Endodermal cell (in vitro differentiated cells): ENCODE results near the gene KRT1. TPM values are rescaled to one million over a fixed set of nuclear protein-coding genes. Genes with fewer than 3 reads are reported as not detected.
A peak's percentile ranks its signal among the peaks of the same experiment; 100 is the strongest.

ENCODE experiments used
- DNase-seq: peaks from one replicate; pipeline ENCODE4 v3.0.0-alpha.2; 2017
- H3K27ac ChIP-seq: 2 replicates; pipeline ENCODE4 v1.5.1; 2013; ENCODE audit warnings: mild to moderate bottlenecking, low read depth, low read length, moderate library complexity
- H3K27me3 ChIP-seq: 2 replicates; pipeline ENCODE4 v1.6.1; 2013; ENCODE audit warnings: mild to moderate bottlenecking, low read length, moderate library complexity; ENCODE audit not compliant: insufficient read depth, control insufficient read depth, poor library complexity, severe bottlenecking
- H3K36me3 ChIP-seq: 2 replicates; pipeline ENCODE4 v1.7.0; 2013; ENCODE audit warnings: mild to moderate bottlenecking, low read length, moderate library complexity; ENCODE audit not compliant: control insufficient read depth, insufficient read depth
- H3K4me1 ChIP-seq: one replicate; pipeline ENCODE4 v1.7.0; 2013; ENCODE audit warnings: low read length; ENCODE audit not compliant: control insufficient read depth, insufficient read depth
- H3K4me3 ChIP-seq: 2 replicates; pipeline ENCODE4 v1.5.1; 2013; ENCODE audit warnings: mild to moderate bottlenecking, low read length, moderate library complexity
- H3K9ac ChIP-seq: 2 replicates; pipeline ENCODE4 v1.6.1; 2013; ENCODE audit warnings: mild to moderate bottlenecking, low read length, moderate library complexity; ENCODE audit not compliant: poor library complexity, severe bottlenecking; ENCODE audit errors: extremely low read depth
- H3K9me3 ChIP-seq: 2 replicates; pipeline ENCODE4 v1.6.1; 2013; ENCODE audit warnings: mild to moderate bottlenecking, low read length, moderate library complexity; ENCODE audit not compliant: control insufficient read depth
- H3K27ac Mint-ChIP-seq: 2 replicates; pipeline ENCODE4 v1.8.0; 2020; ENCODE audit warnings: mixed read lengths
- H3K27me3 Mint-ChIP-seq: 2 replicates; pipeline ENCODE4 v1.8.0; 2021; ENCODE audit warnings: mild to moderate bottlenecking, mixed read lengths; ENCODE audit not compliant: insufficient read depth
- H3K36me3 Mint-ChIP-seq: 2 replicates; pipeline ENCODE4 v1.8.0; 2020; ENCODE audit warnings: low read depth, mixed read lengths
- H3K4me1 Mint-ChIP-seq: 2 replicates; pipeline ENCODE4 v1.8.0; 2020; ENCODE audit warnings: mixed read lengths
- H3K4me3 Mint-ChIP-seq: 2 replicates; pipeline ENCODE4 v1.8.0; 2020; ENCODE audit warnings: mild to moderate bottlenecking, moderate library complexity, mixed read lengths
- H3K9me3 Mint-ChIP-seq: 2 replicates; pipeline ENCODE4 v1.8.0; 2020; ENCODE audit warnings: mild to moderate bottlenecking, mixed read lengths
- WGBS, 2 experiments: methylation state at CpG; one replicate each; pipeline versions ENCODE4 v1.1.5 to v1.1.7; 2013; ENCODE audit warnings: missing lambda C conversion rate in 2 of 2, mixed read lengths in 1 of 2; ENCODE audit not compliant: insufficient coverage in 1 of 2, insufficient read length in 1 of 2; 5-methylcytosine and 5-hydroxymethylcytosine counted together
- total RNA-seq, 2 donors: library from RNA; stranded (reverse); fragmentation: NEBNext Ultra II Directional in 1 of 2; extraction: Animal tissue kit (Norgen Biotek cat#: 25700) in 1 of 2; gene quantifications; 2 replicates in 1 of 2; 3 replicates in 1 of 2; pipeline ENCODE4 v1.2.1, GENCODE V29; 2021
- TF ChIP-seq, protein P1 (sequence below): fragments of 200-600 bp; sonication (generic); conservative IDR thresholded peaks from 2 replicates; pipeline ENCODE4 v1.5.0; 2021; ENCODE audit warnings: antibody characterized with exemption, mild to moderate bottlenecking

KRT1 gene
- total RNA-seq, 2 donors from 2014 or later: not detected

DNA sequence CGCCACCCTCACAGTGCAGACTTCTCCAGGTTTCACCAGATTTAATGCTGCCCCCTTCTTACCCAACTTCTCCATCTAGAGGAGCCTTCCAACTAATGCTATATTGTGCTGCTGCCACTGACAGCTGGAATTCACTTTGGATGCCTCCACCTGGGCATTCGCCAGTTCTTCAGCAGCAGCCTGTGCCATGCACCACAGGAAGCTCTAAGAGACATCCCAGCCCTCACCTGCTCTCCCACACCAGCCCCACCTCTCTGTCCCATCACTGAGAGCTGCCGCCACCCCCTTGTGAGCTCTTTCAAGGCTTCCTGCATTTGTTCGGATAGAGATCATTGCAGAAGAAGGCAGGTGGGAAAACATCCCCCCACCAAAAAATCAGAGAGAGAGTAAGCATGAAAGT, 23.6 kb downstream of the KRT1 start:
- no peak for DNase-seq
- Mint-ChIP-seq H3K4me1 (no peaks in the 10 kb centered on the region), H3K27ac (no peak overlapping the region), H3K4me3 (no peak overlapping the region), H3K9me3 (no peaks in the 10 kb centered on the region), H3K27me3 (peaks cover 14% of the 10 kb centered on the region), H3K36me3 (no peaks in the 10 kb centered on the region)
- 88 to 100% methylated on average over 1 to 4 of the region's 4 CpGs for WGBS, 2 experiments
- Histone ChIP-seq H3K27ac (no peak overlapping the region), H3K4me1 (no peaks in the 10 kb centered on the region), H3K9ac (no peak overlapping the region), H3K9me3 (peaks cover 7% of the 10 kb centered on the region), H3K27me3 (peaks cover 5% of the 10 kb centered on the region), H3K4me3 (no peak overlapping the region), H3K36me3 (no peaks in the 10 kb centered on the region)
- TF ChIP-seq, protein P1, sequence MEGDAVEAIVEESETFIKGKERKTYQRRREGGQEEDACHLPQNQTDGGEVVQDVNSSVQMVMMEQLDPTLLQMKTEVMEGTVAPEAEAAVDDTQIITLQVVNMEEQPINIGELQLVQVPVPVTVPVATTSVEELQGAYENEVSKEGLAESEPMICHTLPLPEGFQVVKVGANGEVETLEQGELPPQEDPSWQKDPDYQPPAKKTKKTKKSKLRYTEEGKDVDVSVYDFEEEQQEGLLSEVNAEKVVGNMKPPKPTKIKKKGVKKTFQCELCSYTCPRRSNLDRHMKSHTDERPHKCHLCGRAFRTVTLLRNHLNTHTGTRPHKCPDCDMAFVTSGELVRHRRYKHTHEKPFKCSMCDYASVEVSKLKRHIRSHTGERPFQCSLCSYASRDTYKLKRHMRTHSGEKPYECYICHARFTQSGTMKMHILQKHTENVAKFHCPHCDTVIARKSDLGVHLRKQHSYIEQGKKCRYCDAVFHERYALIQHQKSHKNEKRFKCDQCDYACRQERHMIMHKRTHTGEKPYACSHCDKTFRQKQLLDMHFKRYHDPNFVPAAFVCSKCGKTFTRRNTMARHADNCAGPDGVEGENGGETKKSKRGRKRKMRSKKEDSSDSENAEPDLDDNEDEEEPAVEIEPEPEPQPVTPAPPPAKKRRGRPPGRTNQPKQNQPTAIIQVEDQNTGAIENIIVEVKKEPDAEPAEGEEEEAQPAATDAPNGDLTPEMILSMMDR: no peak

DNA sequence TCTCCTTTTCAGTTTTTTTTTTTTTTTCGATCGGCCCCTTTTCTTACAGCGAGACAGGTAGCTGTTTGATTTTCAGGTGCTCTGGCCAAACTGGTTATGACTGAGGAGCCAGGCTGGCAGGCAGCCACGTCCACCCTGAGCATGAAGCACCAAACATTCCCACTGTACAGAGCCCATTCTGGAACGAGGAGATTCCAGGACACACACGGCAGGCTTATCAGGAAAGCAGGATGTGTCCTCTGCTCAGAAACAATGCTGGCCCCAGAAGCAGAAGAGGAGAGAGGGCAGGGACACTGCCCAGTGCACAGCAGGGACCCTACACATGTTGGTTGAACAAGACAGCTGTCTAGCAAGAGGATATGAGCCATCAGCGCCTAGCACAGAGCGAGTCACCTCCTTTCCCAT, 24.5 kb downstream of the KRT1 start:
- Histone ChIP-seq H3K27me3 (peaks cover 5% of the 10 kb centered on the region), H3K4me1 (no peaks in the 10 kb centered on the region), H3K4me3 (no peak overlapping the region), H3K27ac (no peak overlapping the region), H3K9ac (no peak overlapping the region), H3K9me3 (peaks cover 7% of the 10 kb centered on the region), H3K36me3 (no peaks in the 10 kb centered on the region)
- 85 to 87% methylated on average over 5 to 8 of the region's 8 CpGs for WGBS, 2 experiments
- Mint-ChIP-seq H3K27ac (no peak overlapping the region), H3K4me3 (no peak overlapping the region), H3K36me3 (no peaks in the 10 kb centered on the region), H3K9me3 (no peaks in the 10 kb centered on the region), H3K4me1 (no peaks in the 10 kb centered on the region), H3K27me3 (peaks cover 15% of the 10 kb centered on the region)
- DNase-seq: no peak
- TF ChIP-seq, protein P1: no peak

DNA sequence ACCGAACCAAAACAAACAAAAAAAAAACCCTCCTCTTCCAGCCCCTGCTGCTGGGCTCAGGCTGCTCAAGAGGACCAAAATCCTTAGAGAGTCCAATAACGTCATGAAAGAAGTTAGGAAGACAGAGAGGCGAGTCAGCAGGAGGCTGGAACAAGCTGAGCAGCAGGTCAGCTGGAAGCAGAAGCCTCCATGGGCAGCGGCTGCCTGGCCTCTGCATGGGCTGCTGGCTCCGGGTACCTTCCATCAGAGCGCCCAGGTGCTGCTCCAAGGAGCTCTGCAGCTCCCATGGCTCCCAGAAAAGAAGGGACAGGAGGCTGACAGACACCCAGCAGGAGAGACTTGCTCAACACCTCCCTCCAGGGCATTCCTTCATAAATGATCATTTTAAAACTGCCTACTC, 25.0 kb downstream of the KRT1 start:
- H3K4me1 ChIP-seq: no peaks in the 10 kb centered on the region
- H3K36me3 Mint-ChIP-seq: no peaks in the 10 kb centered on the region
- WGBS, 2 experiments: 80 to 81% methylated on average over 1 to 6 of the region's 6 CpGs
- H3K4me1 Mint-ChIP-seq: no peaks in the 10 kb centered on the region
- TF ChIP-seq, protein P1: no peak
- no peak overlapping the region for H3K27ac Mint-ChIP-seq
- no peak overlapping the region for H3K4me3 ChIP-seq
- no peaks in the 10 kb centered on the region for H3K9me3 Mint-ChIP-seq
- H3K4me3 Mint-ChIP-seq: no peak overlapping the region
- no peak overlapping the region for H3K27ac ChIP-seq
- peak; percentile 46 for DNase-seq
- no peaks in the 10 kb centered on the region for H3K36me3 ChIP-seq
- peaks cover 17% of the 10 kb centered on the region for H3K27me3 Mint-ChIP-seq
- peaks cover 8% of the 10 kb centered on the region for H3K27me3 ChIP-seq
- peaks cover 7% of the 10 kb centered on the region for H3K9me3 ChIP-seq
- no peak overlapping the region for H3K9ac ChIP-seq
